Fibroblast of lung (primary cell): ENCODE measurements around the gene S100Z. TPM values are rescaled to one million over a fixed set of nuclear protein-coding genes. Genes with fewer than 3 reads are reported as not detected.
A peak's percentile ranks its signal among the peaks of the same experiment; 100 is the strongest.
"Not testable (repeated sequence)": the region's sequence is repeated elsewhere in the genome, so short reads cannot be mapped to it uniquely, and the experiment has no call there.

ENCODE experiments used
- DNase-seq, 2 donors: peaks; one replicate each; pipeline versions ENCODE4 v3.0.0 to v3.0.0-alpha.2; 2010; ENCODE audit warnings: low read depth in 2 of 2
- H2AFZ ChIP-seq: 2 replicates; pipeline ENCODE4 v1.5.1; 2012; ENCODE audit warnings: low read length, control low read depth, inconsistent platforms
- H3K27ac ChIP-seq: 2 replicates; pipeline ENCODE4 v1.5.1; 2011; ENCODE audit warnings: low read length, control low read depth; ENCODE audit not compliant: insufficient read depth
- H3K27me3 ChIP-seq: 2 replicates; pipeline ENCODE4 v1.5.1; 2011; ENCODE audit warnings: mild to moderate bottlenecking, low read length; ENCODE audit not compliant: control insufficient read depth, insufficient read depth
- H3K36me3 ChIP-seq: 2 replicates; pipeline ENCODE4 v1.5.1; 2011; ENCODE audit warnings: low read length; ENCODE audit not compliant: control insufficient read depth, insufficient read depth
- H3K4me1 ChIP-seq: 2 replicates; pipeline ENCODE4 v1.5.1; 2011; ENCODE audit warnings: low read length; ENCODE audit not compliant: control insufficient read depth, insufficient read depth; ENCODE audit errors: extremely low read depth
- H3K4me2 ChIP-seq: 2 replicates; pipeline ENCODE4 v1.5.1; 2011; ENCODE audit warnings: low read length, control low read depth; ENCODE audit not compliant: insufficient read depth; ENCODE audit errors: extremely low read depth
- H3K4me3 ChIP-seq, 4 experiments: fragments of 200-600 bp in 1 of 4; sonication (generic) in 1 of 4; replicated peaks in 1 of 4; 2 replicates each; pipeline ENCODE4 v1.5.1; 2011 to 2016; ENCODE audit warnings: low read length in 4 of 4, low read depth in 3 of 4, mild to moderate bottlenecking in 3 of 4, control low read depth in 2 of 4, inconsistent platforms in 1 of 4, mixed read lengths in 1 of 4; ENCODE audit not compliant: insufficient read depth in 1 of 4; ENCODE audit errors: control extremely low read depth in 1 of 4
- H3K79me2 ChIP-seq: 2 replicates; pipeline ENCODE4 v1.5.1; 2012; ENCODE audit warnings: mild to moderate bottlenecking, low read length, inconsistent platforms; ENCODE audit not compliant: control insufficient read depth, insufficient read depth
- H3K9ac ChIP-seq: 2 replicates; pipeline ENCODE4 v1.5.1; 2011; ENCODE audit warnings: mild to moderate bottlenecking, low read length, control low read depth; ENCODE audit not compliant: insufficient read depth
- H3K9me3 ChIP-seq: 2 replicates; pipeline ENCODE4 v1.5.1; 2012; ENCODE audit warnings: low read depth, low read length; ENCODE audit not compliant: control insufficient read depth, insufficient read depth
- H4K20me1 ChIP-seq: 2 replicates; pipeline ENCODE4 v1.5.1; 2011; ENCODE audit warnings: low read length; ENCODE audit not compliant: control insufficient read depth, insufficient read depth; ENCODE audit errors: extremely low read depth
- EZH2 ChIP-seq: IDR thresholded peaks from 2 replicates; pipeline ENCODE4 v1.5.1; 2012; ENCODE audit warnings: low read length, control low read depth, mild to moderate bottlenecking; ENCODE audit errors: missing control alignments
- polyA plus RNA-seq, 2 donors: library from polyadenylated mRNA; depleted of rRNA in 1 of 2; stranded (reverse) in 1 of 2; unstranded in 1 of 2; fragments of >200 nt; gene quantifications; 2 replicates each; pipeline ENCODE4 v1.2.1, GENCODE V29; 2011 to 2012; ENCODE audit warnings: missing spikeins in 1 of 2
- total RNA-seq: library from RNA; depleted of rRNA; stranded (reverse); fragments of >200 nt; gene quantifications from 2 replicates; pipeline ENCODE4 v1.2.1, GENCODE V29; 2014
- TF ChIP-seq, protein P1 (sequence below), 2 donors: IDR thresholded peaks in 1 of 2; conservative IDR thresholded peaks in 1 of 2; 1 replicate in 1 of 2; 2 replicates in 1 of 2; pipeline ENCODE4 v1.5.1; 2011 to 2012; ENCODE audit warnings: low read length in 2 of 2, control low read depth in 1 of 2, inconsistent platforms in 1 of 2, low read depth in 1 of 2, mild to moderate bottlenecking in 1 of 2

S100Z gene
- total and polyA plus RNA-seq, 2 donors (not counting 1 experiment from before 2014, with no cell fraction given): not detected

DNA sequence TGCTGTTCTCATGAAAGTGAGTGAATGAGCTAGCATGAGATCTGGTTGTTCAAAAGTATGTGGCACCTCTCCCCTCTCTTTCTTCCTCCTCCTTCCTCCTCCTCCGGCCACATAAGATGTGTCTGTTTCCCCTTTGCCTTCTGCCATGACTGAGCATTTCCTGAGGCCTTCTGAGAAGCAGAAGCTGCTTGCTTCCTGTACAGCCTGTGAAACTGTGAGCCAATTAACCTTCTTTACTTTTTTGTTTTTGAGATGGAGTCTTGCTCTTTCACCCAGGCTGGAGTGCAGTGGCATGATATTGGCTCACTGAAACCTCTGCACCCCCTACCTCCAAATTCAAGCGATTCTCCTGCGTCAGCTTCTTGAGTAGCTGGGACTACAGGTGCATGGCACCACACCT lies 6.1 kb downstream of the S100Z start:
- no peaks in the 10 kb centered on the region for H3K9me3 ChIP-seq
- no peaks in the 10 kb centered on the region for H3K27me3 ChIP-seq
- no peaks in the 10 kb centered on the region for H4K20me1 ChIP-seq
- H3K4me2 ChIP-seq: no peak overlapping the region
- no peak overlapping the region for H2AFZ ChIP-seq
- no peak for DNase-seq
- TF ChIP-seq, protein P1, sequence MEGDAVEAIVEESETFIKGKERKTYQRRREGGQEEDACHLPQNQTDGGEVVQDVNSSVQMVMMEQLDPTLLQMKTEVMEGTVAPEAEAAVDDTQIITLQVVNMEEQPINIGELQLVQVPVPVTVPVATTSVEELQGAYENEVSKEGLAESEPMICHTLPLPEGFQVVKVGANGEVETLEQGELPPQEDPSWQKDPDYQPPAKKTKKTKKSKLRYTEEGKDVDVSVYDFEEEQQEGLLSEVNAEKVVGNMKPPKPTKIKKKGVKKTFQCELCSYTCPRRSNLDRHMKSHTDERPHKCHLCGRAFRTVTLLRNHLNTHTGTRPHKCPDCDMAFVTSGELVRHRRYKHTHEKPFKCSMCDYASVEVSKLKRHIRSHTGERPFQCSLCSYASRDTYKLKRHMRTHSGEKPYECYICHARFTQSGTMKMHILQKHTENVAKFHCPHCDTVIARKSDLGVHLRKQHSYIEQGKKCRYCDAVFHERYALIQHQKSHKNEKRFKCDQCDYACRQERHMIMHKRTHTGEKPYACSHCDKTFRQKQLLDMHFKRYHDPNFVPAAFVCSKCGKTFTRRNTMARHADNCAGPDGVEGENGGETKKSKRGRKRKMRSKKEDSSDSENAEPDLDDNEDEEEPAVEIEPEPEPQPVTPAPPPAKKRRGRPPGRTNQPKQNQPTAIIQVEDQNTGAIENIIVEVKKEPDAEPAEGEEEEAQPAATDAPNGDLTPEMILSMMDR (conservative IDR thresholded peaks at IDR 0.05 in 1 of 2, IDR thresholded peaks at IDR 0.05 in 1 of 2; ENCODE audit: low read depth in 1 of 2, low read length in 2 of 2): no peak
- TF ChIP-seq EZH2: no peak
- no peak overlapping the region for H3K9ac ChIP-seq
- no peaks in the 10 kb centered on the region for H3K36me3 ChIP-seq
- H3K4me3 ChIP-seq: no peak overlapping the region
- no peaks in the 10 kb centered on the region for H3K4me1 ChIP-seq
- no peaks in the 10 kb centered on the region for H3K79me2 ChIP-seq
- no peak overlapping the region for H3K27ac ChIP-seq

DNA sequence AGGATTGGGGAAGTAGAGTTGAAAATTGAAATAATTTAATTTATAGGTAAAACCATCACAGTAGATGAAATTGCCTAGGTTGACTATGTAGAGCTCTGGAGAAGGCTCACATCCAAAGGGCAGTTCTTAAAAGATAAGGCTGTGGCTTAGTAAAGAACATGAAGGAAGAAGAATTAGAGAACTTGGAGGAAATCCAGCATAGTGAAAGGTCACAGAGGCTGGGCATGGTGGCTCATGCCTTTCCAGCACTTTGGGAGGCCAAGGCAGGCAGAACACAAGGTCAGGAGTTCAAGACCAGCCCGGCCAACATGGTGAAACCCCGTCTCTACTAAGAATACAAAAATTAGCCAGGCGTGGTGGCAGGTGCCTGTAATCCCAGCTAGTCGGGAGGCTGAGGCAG lies 7.0 kb downstream of the S100Z start:
- not testable (repeated sequence) for H3K4me3 ChIP-seq, H3K27ac ChIP-seq, H4K20me1 ChIP-seq, H3K4me2 ChIP-seq, H3K79me2 ChIP-seq, DNase-seq, H3K36me3 ChIP-seq, H3K4me1 ChIP-seq, H3K27me3 ChIP-seq, H2AFZ ChIP-seq, H3K9ac ChIP-seq, H3K9me3 ChIP-seq

DNA sequence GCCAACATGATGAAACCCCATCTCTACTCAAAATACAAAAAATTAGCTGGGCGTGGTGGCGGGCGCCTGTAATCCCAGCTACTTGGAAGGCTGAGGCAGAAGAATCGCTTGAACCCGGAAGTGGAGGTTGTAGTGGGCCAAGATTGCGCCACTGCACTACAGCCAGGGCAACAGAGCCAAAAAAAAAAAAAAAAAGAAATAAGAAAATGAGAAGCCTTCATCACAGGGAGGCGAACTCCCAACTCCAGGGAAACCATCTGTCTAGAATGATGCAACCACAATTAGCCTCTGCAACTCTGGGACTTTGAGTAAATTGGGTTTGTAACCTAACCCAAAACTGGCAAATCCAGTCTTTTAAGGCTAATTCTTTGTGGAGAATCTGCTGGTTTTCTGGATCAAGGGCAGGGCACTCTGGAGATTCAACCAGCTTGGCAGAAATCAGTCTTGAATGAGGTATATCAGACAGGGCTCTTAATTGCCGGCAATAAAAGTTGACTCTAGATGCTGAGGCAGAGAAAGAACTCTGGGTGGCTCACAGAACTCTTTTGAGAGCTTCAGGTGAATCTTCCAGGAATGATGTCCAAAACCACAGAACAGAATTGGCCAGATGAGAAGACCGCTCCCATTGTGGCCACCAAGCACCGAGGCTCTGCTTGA lies 9.9 kb downstream of the S100Z start:
- Histone ChIP-seq H3K4me3 (no peak overlapping the region), H4K20me1 (no peaks in the 10 kb centered on the region), H3K36me3 (no peaks in the 10 kb centered on the region), H3K27ac (no peak overlapping the region), H3K27me3 (no peaks in the 10 kb centered on the region), H3K4me1 (no peaks in the 10 kb centered on the region), H3K9me3 (no peaks in the 10 kb centered on the region), H3K79me2 (no peaks in the 10 kb centered on the region), H2AFZ (no peak overlapping the region), H3K4me2 (no peak overlapping the region), H3K9ac (no peak overlapping the region)
- peak in 1 of 2 donors; percentile 44 for DNase-seq
- TF ChIP-seq, protein P1 (conservative IDR thresholded peaks at IDR 0.05 in 1 of 2, IDR thresholded peaks at IDR 0.05 in 1 of 2; ENCODE audit: low read depth in 1 of 2, low read length in 2 of 2): no peak
- no peak for TF ChIP-seq EZH2
